Measurements from ENCODE around the gene CATSPER3.

CATSPER3 gene

GRCh38 chr5:134967607-134968006 is at the start of gene CATSPER3:
Gene CATSPER3 (plus strand): TSS chr5:134967907. CDS start chr5:134967992, 85 bp downstream.
- TF ChIP-seq, protein P1, sequence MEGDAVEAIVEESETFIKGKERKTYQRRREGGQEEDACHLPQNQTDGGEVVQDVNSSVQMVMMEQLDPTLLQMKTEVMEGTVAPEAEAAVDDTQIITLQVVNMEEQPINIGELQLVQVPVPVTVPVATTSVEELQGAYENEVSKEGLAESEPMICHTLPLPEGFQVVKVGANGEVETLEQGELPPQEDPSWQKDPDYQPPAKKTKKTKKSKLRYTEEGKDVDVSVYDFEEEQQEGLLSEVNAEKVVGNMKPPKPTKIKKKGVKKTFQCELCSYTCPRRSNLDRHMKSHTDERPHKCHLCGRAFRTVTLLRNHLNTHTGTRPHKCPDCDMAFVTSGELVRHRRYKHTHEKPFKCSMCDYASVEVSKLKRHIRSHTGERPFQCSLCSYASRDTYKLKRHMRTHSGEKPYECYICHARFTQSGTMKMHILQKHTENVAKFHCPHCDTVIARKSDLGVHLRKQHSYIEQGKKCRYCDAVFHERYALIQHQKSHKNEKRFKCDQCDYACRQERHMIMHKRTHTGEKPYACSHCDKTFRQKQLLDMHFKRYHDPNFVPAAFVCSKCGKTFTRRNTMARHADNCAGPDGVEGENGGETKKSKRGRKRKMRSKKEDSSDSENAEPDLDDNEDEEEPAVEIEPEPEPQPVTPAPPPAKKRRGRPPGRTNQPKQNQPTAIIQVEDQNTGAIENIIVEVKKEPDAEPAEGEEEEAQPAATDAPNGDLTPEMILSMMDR (IDR thresholded peaks at IDR 0.05; ENCODE audit: control insufficient read depth, extremely low read depth, insufficient read depth), result no peak
- no peak within 1 kb of the TSS for H3K4me3 ChIP-seq (ENCODE audit: low read depth, low read length)
- no peak for DNase-seq (ENCODE audit: low read depth)

DNA sequence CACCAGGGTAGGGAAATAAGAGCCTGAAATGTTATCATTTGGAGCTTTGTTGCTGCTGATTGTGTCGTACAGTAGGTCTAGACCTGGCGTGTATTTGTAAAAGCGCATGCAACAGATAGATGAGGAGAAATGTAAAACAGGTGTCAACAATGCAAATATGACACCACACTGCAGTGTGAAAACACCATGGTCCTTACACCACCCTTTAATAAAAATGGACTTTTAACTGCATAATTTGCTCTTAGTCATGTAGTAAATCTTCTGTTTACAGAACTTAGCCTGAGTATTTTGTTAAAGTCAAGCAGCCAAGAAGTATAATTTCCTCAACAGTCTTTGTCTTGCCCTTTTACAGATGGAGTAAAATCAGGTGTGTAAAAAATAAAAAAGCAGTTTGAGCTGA is 48.8 kb upstream of the CATSPER3 start:
- DNase-seq (ENCODE audit: low read depth), result no peak
- H3K4me3 ChIP-seq (ENCODE audit: low read depth, low read length), result no peak overlapping the region
- TF ChIP-seq, protein P1 (IDR thresholded peaks at IDR 0.05; ENCODE audit: control insufficient read depth, extremely low read depth, insufficient read depth), result no peak

DNA sequence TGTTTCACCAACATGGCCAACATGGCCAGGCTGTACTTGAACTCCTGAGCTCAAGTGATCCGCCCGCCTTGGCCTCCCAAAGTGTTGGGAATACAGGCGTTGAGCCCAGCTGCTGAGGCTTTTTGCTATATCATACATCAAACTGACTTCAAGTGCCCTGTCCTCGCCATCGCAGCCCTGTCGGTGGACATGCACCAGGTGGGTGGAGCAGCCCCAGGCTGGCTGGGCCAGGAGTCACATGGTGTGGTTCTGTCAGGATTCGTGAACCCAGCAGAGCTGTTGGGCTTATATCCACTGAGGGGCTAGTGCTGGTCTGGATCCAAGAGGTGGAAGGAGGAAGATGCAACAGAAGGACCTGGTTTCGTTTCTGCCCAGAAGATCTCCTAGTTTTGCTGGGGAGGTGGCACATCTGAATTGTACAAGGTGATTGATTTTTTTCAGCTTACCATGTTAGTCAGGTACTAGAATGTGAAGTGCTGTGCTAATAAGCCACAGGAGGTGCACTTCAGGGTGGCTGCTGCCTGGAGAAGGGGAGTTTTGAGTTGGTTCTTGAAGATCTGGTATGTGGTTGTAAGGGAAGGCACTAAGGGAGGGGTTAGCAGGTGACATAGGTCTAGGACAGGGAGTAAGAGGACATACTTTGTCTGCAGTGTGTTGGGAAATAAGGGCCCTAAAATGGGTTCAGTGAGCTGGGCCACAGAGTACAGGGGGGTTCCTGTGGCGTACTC is 46.7 kb upstream of the CATSPER3 start:
- TF ChIP-seq, protein P1 (IDR thresholded peaks at IDR 0.05; ENCODE audit: control insufficient read depth, extremely low read depth, insufficient read depth), result no peak
- no peak overlapping the region for H3K4me3 ChIP-seq (ENCODE audit: low read depth, low read length)
- no peak for DNase-seq (ENCODE audit: low read depth)

DNA sequence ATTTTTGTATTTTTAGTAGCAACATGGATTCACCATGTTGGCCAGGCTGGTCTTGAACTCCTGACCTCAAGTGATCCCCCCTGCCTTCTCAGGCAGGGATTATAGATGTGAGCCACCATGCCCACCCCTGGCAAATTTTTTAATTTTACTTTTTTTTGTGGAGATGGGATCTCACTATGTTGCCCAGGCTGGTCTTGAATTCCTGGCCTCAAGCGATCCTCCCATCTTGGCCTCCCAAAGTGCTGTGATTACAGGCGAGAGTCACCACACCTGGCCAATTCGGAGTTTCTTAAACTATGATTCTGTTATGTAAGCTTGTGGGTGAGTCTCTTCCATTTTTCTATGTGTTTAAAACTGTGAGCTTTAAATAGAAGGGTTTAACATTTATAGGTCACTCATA is 35.2 kb upstream of the CATSPER3 start:
- no peak for DNase-seq (ENCODE audit: low read depth)
- TF ChIP-seq, protein P1 (IDR thresholded peaks at IDR 0.05; ENCODE audit: control insufficient read depth, extremely low read depth, insufficient read depth), result no peak
- H3K4me3 ChIP-seq (ENCODE audit: low read depth, low read length), result no peak overlapping the region

GRCh38 chr5:134934202-134934601 is 33.5 kb upstream of the CATSPER3 start:
- H3K4me3 ChIP-seq (ENCODE audit: low read depth, low read length), result no peak overlapping the region
- DNase-seq (ENCODE audit: low read depth), result no peak
- TF ChIP-seq, protein P1 (IDR thresholded peaks at IDR 0.05; ENCODE audit: control insufficient read depth, extremely low read depth, insufficient read depth), result no peak

- H3K4me3 ChIP-seq (ENCODE audit: low read depth, low read length), result no peak overlapping the region
- TF ChIP-seq, protein P1 (IDR thresholded peaks at IDR 0.05; ENCODE audit: control insufficient read depth, extremely low read depth, insufficient read depth), result no peak
- no peak for DNase-seq (ENCODE audit: low read depth)
These were observed 31.8 kb upstream of the CATSPER3 start for GRCh38 chr5:134935711-134936602.
